Liver (tissue), 9 donors: ENCODE results near the gene BPIFB4. TPM values are rescaled to one million over a fixed set of nuclear protein-coding genes. Genes with fewer than 3 reads are reported as not detected.

Experiments used
- DNase-seq: peaks from one replicate; pipeline ENCODE4 v3.0.0-alpha.2; 2017; ENCODE audit warnings: low spot score
- H3K27ac ChIP-seq, 2 donors: one replicate each; pipeline ENCODE4 v1.7.0; 2013; ENCODE audit warnings: inconsistent platforms in 2 of 2, low read length in 2 of 2, control low read depth in 1 of 2, low read depth in 1 of 2, mild to moderate bottlenecking in 1 of 2
- H3K27me3 ChIP-seq, 4 donors: one replicate each; pipeline versions ENCODE4 v1.6.1 to v1.7.0; 2013; ENCODE audit warnings: low read length in 3 of 4, inconsistent platforms in 1 of 4, mild to moderate bottlenecking in 1 of 4, moderate library complexity in 1 of 4; ENCODE audit not compliant: control insufficient read depth in 4 of 4, insufficient read depth in 4 of 4
- H3K36me3 ChIP-seq, 4 donors: one replicate each; pipeline versions ENCODE4 v1.6.1 to v1.7.0; 2013; ENCODE audit warnings: low read length in 3 of 4, mild to moderate bottlenecking in 3 of 4, low read depth in 1 of 4, moderate library complexity in 1 of 4; ENCODE audit not compliant: control insufficient read depth in 4 of 4, insufficient read depth in 3 of 4
- H3K4me1 ChIP-seq, 4 donors: one replicate each; pipeline versions ENCODE4 v1.6.1 to v1.7.0; 2013; ENCODE audit warnings: low read length in 3 of 4, mild to moderate bottlenecking in 3 of 4, moderate library complexity in 1 of 4; ENCODE audit not compliant: control insufficient read depth in 4 of 4, insufficient read depth in 4 of 4
- H3K4me3 ChIP-seq, 3 donors: one replicate each; pipeline versions ENCODE4 v1.6.1 to v1.7.0; 2013; ENCODE audit warnings: low read length in 3 of 3, control low read depth in 1 of 3, low read depth in 1 of 3, mild to moderate bottlenecking in 1 of 3
- H3K9ac ChIP-seq, 2 donors: one replicate each; pipeline ENCODE4 v1.7.0; 2013; ENCODE audit warnings: low read length in 2 of 2, mild to moderate bottlenecking in 2 of 2, moderate library complexity in 2 of 2, control low read depth in 1 of 2, low read depth in 1 of 2
- H3K9me3 ChIP-seq, 4 donors: one replicate each; pipeline versions ENCODE4 v1.6.1 to v1.7.0; 2013; ENCODE audit warnings: low read length in 3 of 4; ENCODE audit not compliant: control insufficient read depth in 4 of 4
- CTCF ChIP-seq: fragments of 150-350 bp; IDR thresholded peaks from 2 replicates; pipeline ENCODE4 v1.5.1; 2017; ENCODE audit warnings: improper control_type of control experiment, low read depth, low read length; ENCODE audit not compliant: missing input control
- FOXA2 ChIP-seq: IDR thresholded peaks from 2 replicates; pipeline ENCODE4 v1.6.1; 2016; ENCODE audit warnings: antibody characterized with exemption
- GABPA ChIP-seq, 2 donors: IDR thresholded peaks in 1 of 2; conservative IDR thresholded peaks in 1 of 2; 2 replicates each; pipeline ENCODE4 v1.6.1; 2016; ENCODE audit warnings: antibody characterized with exemption in 2 of 2, mild to moderate bottlenecking in 1 of 2, moderate library complexity in 1 of 2
- HNF4A ChIP-seq, 2 donors: conservative IDR thresholded peaks; 2 replicates each; pipeline ENCODE4 v1.6.1; 2016; ENCODE audit warnings: antibody characterized with exemption in 2 of 2, mild to moderate bottlenecking in 2 of 2
- HNF4G ChIP-seq: IDR thresholded peaks from 2 replicates; pipeline ENCODE4 v1.6.1; 2016; ENCODE audit warnings: antibody characterized with exemption
- NR2F2 ChIP-seq: IDR thresholded peaks from 2 replicates; pipeline ENCODE4 v1.6.1; 2016; ENCODE audit warnings: antibody characterized with exemption
- RAD21 ChIP-seq, 2 donors: IDR thresholded peaks; 2 replicates each; pipeline ENCODE4 v1.6.1; 2016; ENCODE audit warnings: antibody characterized with exemption in 2 of 2, mild to moderate bottlenecking in 2 of 2
- REST ChIP-seq: IDR thresholded peaks from 2 replicates; pipeline ENCODE4 v1.6.1; 2016; ENCODE audit warnings: antibody characterized with exemption, mild to moderate bottlenecking
- RXRA ChIP-seq, 2 donors: IDR thresholded peaks; 2 replicates each; pipeline ENCODE4 v1.6.1; 2017 to 2018; ENCODE audit warnings: antibody characterized with exemption in 2 of 2, mild to moderate bottlenecking in 1 of 2
- TAF1 ChIP-seq: conservative IDR thresholded peaks from 2 replicates; pipeline ENCODE4 v1.6.1; 2016; ENCODE audit warnings: antibody characterized with exemption, mild to moderate bottlenecking
- WGBS: extraction: QIAGEN DNeasy Blood & Tissue Kit; methylation state at CpG from one replicate; pipeline ENCODE4 v1.1.7; 2013; 5-methylcytosine and 5-hydroxymethylcytosine counted together
- polyA plus RNA-seq, 2 donors: library from polyadenylated mRNA; stranded (reverse) in 1 of 2; unstranded in 1 of 2; fragments of 200-250 nt in 1 of 2; fragments of >200 nt in 1 of 2; fragmentation: Nextera tagmentation in 1 of 2; extraction: Ambion mirVana in 1 of 2; gene quantifications; one replicate each; pipeline versions ENCODE4 v1.2.1 to v1.2.3, GENCODE V29; 2013 to 2015
- total RNA-seq, 2 donors: library from RNA; depleted of rRNA; stranded (reverse); fragments of >200 nt; gene quantifications; one replicate each; pipeline ENCODE4 v1.2.3, GENCODE V29; 2014
- donor health status: healthy.
- donor health status: healthy.
- donor health status: healthy.
- donor health status: healthy.
- donor health status: healthy.

The BPIFB4 gene
- total and polyA plus RNA-seq, 4 donors, result 0.16 TPM; not detected in 3

- TF ChIP-seq CTCF (no peak), REST (no peak), TAF1 (no peak), FOXA2 (no peak)
Observed at GRCh38 chr20:33075281-33075680, 4.2 kb upstream of the BPIFB4 start (continued).

- TF ChIP-seq GABPA (IDR thresholded peaks at IDR 0.05 in 1 of 2, conservative IDR thresholded peaks at IDR 0.05 in 1 of 2) (no peak), CTCF (peak; percentile 25)
- H3K27ac ChIP-seq, result no peak overlapping the region
- no peaks in the 10 kb centered on the region for H3K9me3 ChIP-seq
- no peaks in the 10 kb centered on the region for H3K4me1 ChIP-seq
- H3K9ac ChIP-seq, result no peak overlapping the region
- H3K27me3 ChIP-seq, result no peaks in the 10 kb centered on the region
- H3K4me3 ChIP-seq, result no peak overlapping the region
- 69% methylated on average over 6 of the region's 6 CpGs for WGBS
- DNase-seq, result no peak
- no peaks in the 10 kb centered on the region for H3K36me3 ChIP-seq
Observed at GRCh38 chr20:33076662-33077372, 2.6 kb upstream of the BPIFB4 start.

GRCh38 chr20:33081411-33082154 lies 2.1 kb downstream of the BPIFB4 start:
- 41% methylated on average over 7 of the region's 7 CpGs for WGBS
- no peak for DNase-seq
- no peak overlapping the region for H3K27ac ChIP-seq

More at GRCh38 chr20:33081411-33082154, 2.1 kb downstream of the BPIFB4 start:
- Histone ChIP-seq H3K27me3 (no peaks in the 10 kb centered on the region), H3K4me3 (no peak overlapping the region), H3K9me3 (no peaks in the 10 kb centered on the region), H3K4me1 (no peaks in the 10 kb centered on the region), H3K9ac (no peak overlapping the region), H3K36me3 (no peaks in the 10 kb centered on the region)
- TF ChIP-seq NR2F2, result no peak
- peak; percentile 68 to 71 for TF ChIP-seq RXRA (IDR thresholded peaks at IDR 0.05)
- peak in 1 of 2 donors; percentile 16 for TF ChIP-seq RAD21 (IDR thresholded peaks at IDR 0.05)
- TF ChIP-seq HNF4G, result no peak
- TF ChIP-seq HNF4A (conservative IDR thresholded peaks at IDR 0.05), result peak; percentile 24 to 28
